ENCODE data around the gene CLSTN2. TPM values are rescaled to one million over a fixed set of nuclear protein-coding genes. Genes with fewer than 3 reads are reported as not detected.

The CLSTN2 gene
- total and polyA plus RNA-seq, 2 of the 13 experiments (the other 11 are each of a cell fraction or from before 2014, with no cell fraction given): not detected

DNA sequence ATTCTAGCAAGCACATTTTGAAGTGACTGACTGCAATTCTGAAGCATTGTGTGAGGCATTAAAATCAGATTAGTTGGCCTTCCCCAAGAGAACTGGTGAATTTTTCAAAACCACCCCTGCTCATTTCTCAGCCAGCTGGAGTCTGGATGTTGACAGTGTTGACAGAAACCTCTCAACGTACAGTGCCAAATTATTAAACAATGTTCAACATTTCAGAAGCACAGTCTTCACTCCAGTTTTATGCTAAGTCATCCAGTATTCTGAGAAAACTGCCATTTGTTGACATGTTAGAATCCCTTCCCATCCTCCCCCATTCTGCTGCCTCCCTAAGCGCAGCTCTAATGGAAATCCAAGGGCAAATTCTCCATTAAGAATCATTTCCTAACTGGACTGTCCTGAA is 373.6 kb downstream of the CLSTN2 start (continued):
- no peak for TF ChIP-seq NKX3-1 (CRISPR knock-in tag; IDR thresholded peaks at IDR 0.05)
- TF ChIP-seq KDM3A (CRISPR knock-in tag; IDR thresholded peaks at IDR 0.05; ENCODE audit: low read depth): no peak
- TF ChIP-seq CBFB (CRISPR knock-in tag; IDR thresholded peaks at IDR 0.05): no peak
- no peak for TF ChIP-seq ZNF260 (CRISPR knock-in tag; IDR thresholded peaks at IDR 0.05; ENCODE audit: borderline replicate concordance, low read depth)
- TF ChIP-seq ZNF333 (CRISPR knock-in tag; IDR thresholded peaks at IDR 0.05; ENCODE audit: borderline replicate concordance): no peak

DNA sequence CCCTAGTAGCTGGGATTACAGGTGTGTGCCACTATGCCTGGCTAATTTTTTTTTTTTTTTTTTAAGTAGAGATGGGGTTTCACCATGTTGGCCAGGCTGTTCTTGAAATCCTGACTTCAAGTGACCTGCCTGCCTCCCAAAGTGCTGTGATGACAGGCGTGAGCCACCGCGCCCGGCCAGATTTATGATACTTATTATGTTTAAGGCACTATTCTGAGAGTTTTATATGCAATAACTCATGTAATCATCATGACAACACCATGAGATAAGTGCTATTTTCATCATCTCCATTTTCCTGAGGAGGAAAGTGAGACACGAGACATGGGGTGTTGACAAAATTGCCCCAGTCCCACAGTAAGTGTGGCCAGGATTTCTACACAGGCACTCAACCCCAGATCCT is 376.4 kb downstream of the CLSTN2 start:
- ATAC-seq (no peak), DNase-seq (ENCODE audit: low spot score) (no peak), FAIRE-seq (no peak)
- Histone ChIP-seq H3K4me3 (replicated peaks in 1 of 3; ENCODE audit: insufficient read depth in 1 of 3, low read depth in 2 of 3, low read length in 3 of 3) (no peak overlapping the region), H3K9me3 (ENCODE audit: low read length) (no peaks in the 10 kb centered on the region), H3K27ac (ENCODE audit: extremely low read length, insufficient read depth, low read length) (no peak overlapping the region), H3K79me2 (ENCODE audit: insufficient read depth, low read length) (no peaks in the 10 kb centered on the region), H3K36me3 (replicated peaks in 1 of 2; ENCODE audit: control insufficient read depth in 1 of 2, insufficient read depth in 2 of 2, low read length in 2 of 2) (no peaks in the 10 kb centered on the region), H2AFZ (ENCODE audit: low read length) (no peak overlapping the region), H3K4me2 (ENCODE audit: low read depth, low read length) (no peak overlapping the region), H3K4me1 (ENCODE audit: insufficient read depth, low read length) (no peaks in the 10 kb centered on the region), H3K27me3 (ENCODE audit: control insufficient read depth in 1 of 2, insufficient read depth in 2 of 2, low read length in 2 of 2) (peaks cover 0 to 4% of the 10 kb centered on the region in 2 experiments; a peak in 1 of 5 replicates), H4K20me1 (ENCODE audit: insufficient read depth, low read length) (no peaks in the 10 kb centered on the region), H3K9ac (ENCODE audit: insufficient read depth, low read depth, low read length) (no peak overlapping the region)
- intact Hi-C loops (cut with micrococcal nuclease; ENCODE audit: unreplicated experiment): no loop called here
- ChIA-PET CTCF (ENCODE audit: low intra/inter-chr PET ratio, low total read pairs) (no interaction called here), POLR2A (no interaction called here)
- TF ChIP-seq NAIF1 (CRISPR knock-in tag; IDR thresholded peaks at IDR 0.05; ENCODE audit: borderline replicate concordance) (no peak), SMAD3 (CRISPR knock-in tag; IDR thresholded peaks at IDR 0.05) (no peak), RAD51 (IDR thresholded peaks at IDR 0.05; ENCODE audit: borderline replicate concordance) (no peak), KDM2A (CRISPR knock-in tag; IDR thresholded peaks at IDR 0.05; ENCODE audit: borderline replicate concordance, low read depth) (no peak), ZBTB20 (CRISPR knock-in tag; IDR thresholded peaks at IDR 0.05; ENCODE audit: borderline replicate concordance, low read depth) (no peak), ZNF101 (CRISPR knock-in tag; IDR thresholded peaks at IDR 0.05; ENCODE audit: borderline replicate concordance, low read depth) (no peak), MED13 (CRISPR knock-in tag; IDR thresholded peaks at IDR 0.05) (no peak)
- TF ChIP-seq, protein P1, sequence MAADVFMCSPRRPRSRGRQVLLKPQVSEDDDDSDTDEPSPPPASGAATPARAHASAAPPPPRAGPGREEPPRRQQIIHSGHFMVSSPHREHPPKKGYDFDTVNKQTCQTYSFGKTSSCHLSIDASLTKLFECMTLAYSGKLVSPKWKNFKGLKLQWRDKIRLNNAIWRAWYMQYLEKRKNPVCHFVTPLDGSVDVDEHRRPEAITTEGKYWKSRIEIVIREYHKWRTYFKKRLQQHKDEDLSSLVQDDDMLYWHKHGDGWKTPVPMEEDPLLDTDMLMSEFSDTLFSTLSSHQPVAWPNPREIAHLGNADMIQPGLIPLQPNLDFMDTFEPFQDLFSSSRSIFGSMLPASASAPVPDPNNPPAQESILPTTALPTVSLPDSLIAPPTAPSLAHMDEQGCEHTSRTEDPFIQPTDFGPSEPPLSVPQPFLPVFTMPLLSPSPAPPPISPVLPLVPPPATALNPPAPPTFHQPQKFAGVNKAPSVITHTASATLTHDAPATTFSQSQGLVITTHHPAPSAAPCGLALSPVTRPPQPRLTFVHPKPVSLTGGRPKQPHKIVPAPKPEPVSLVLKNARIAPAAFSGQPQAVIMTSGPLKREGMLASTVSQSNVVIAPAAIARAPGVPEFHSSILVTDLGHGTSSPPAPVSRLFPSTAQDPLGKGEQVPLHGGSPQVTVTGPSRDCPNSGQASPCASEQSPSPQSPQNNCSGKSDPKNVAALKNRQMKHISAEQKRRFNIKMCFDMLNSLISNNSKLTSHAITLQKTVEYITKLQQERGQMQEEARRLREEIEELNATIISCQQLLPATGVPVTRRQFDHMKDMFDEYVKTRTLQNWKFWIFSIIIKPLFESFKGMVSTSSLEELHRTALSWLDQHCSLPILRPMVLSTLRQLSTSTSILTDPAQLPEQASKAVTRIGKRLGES (CRISPR knock-in tag; IDR thresholded peaks at IDR 0.05; ENCODE audit: borderline replicate concordance): no peak
- TF ChIP-seq, protein P2, sequence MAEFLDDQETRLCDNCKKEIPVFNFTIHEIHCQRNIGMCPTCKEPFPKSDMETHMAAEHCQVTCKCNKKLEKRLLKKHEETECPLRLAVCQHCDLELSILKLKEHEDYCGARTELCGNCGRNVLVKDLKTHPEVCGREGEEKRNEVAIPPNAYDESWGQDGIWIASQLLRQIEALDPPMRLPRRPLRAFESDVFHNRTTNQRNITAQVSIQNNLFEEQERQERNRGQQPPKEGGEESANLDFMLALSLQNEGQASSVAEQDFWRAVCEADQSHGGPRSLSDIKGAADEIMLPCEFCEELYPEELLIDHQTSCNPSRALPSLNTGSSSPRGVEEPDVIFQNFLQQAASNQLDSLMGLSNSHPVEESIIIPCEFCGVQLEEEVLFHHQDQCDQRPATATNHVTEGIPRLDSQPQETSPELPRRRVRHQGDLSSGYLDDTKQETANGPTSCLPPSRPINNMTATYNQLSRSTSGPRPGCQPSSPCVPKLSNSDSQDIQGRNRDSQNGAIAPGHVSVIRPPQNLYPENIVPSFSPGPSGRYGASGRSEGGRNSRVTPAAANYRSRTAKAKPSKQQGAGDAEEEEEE (CRISPR knock-in tag; IDR thresholded peaks at IDR 0.05; ENCODE audit: borderline replicate concordance): no peak
- TF ChIP-seq, protein P3, sequence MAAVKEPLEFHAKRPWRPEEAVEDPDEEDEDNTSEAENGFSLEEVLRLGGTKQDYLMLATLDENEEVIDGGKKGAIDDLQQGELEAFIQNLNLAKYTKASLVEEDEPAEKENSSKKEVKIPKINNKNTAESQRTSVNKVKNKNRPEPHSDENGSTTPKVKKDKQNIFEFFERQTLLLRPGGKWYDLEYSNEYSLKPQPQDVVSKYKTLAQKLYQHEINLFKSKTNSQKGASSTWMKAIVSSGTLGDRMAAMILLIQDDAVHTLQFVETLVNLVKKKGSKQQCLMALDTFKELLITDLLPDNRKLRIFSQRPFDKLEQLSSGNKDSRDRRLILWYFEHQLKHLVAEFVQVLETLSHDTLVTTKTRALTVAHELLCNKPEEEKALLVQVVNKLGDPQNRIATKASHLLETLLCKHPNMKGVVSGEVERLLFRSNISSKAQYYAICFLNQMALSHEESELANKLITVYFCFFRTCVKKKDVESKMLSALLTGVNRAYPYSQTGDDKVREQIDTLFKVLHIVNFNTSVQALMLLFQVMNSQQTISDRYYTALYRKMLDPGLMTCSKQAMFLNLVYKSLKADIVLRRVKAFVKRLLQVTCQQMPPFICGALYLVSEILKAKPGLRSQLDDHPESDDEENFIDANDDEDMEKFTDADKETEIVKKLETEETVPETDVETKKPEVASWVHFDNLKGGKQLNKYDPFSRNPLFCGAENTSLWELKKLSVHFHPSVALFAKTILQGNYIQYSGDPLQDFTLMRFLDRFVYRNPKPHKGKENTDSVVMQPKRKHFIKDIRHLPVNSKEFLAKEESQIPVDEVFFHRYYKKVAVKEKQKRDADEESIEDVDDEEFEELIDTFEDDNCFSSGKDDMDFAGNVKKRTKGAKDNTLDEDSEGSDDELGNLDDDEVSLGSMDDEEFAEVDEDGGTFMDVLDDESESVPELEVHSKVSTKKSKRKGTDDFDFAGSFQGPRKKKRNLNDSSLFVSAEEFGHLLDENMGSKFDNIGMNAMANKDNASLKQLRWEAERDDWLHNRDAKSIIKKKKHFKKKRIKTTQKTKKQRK (IDR thresholded peaks at IDR 0.05; ENCODE audit: low read length): no peak
- BruUV-seq (replicated peaks): no TSS peak
- in situ Hi-C loops (cut with HindIII; ENCODE audit: extremely low pct_ligation_motif_present, low pct_unique_long_range_greater_than_20kb): no loop called here
- 65% methylated on average over 5 of the region's 5 CpGs for WGBS (ENCODE audit: low lambda C conversion rate)
